H1 (cell line): ENCODE results near the gene SOX15. TPM values are rescaled to one million over a fixed set of nuclear protein-coding genes. Genes with fewer than 3 reads are reported as not detected.

Source experiments
- CTCF ChIA-PET: fragments of 300-600 bp; sonication (Branson Sonifier 250); formaldehyde crosslinking; loops from one replicate; lab custom pipeline; 2021; ENCODE audit not compliant: partially characterized antibody; lab: Charles Lee
- POLR2A ChIA-PET: fragments of 300-600 bp; sonication (Branson Sonifier 250); formaldehyde crosslinking; loops from one replicate; lab custom pipeline; 2021; ENCODE audit warnings: inconsistent platforms; ENCODE audit not compliant: partially characterized antibody; lab: Charles Lee
- DNase-seq, 2 experiments: peaks; one replicate each; pipeline versions ENCODE4 v3.0.0 to v3.0.0-alpha.2; 2010 to 2022; ENCODE audit warnings: low spot score in 2 of 2, low read depth in 1 of 2, mixed read lengths in 1 of 2
- FAIRE-seq: peaks from 2 replicates; lab custom pipeline; 2011; peaks lifted over from hg19 to GRCh38; lab: Jason Lieb, UNC
- H2AFZ ChIP-seq: 2 replicates; pipeline ENCODE4 v1.8.1; 2012; ENCODE audit warnings: low read length, inconsistent platforms
- H2AK5ac ChIP-seq: 2 replicates; pipeline ENCODE4 v1.6.1; 2013; ENCODE audit warnings: low read depth, low read length
- H2BK120ac ChIP-seq: replicated peaks from 2 replicates; pipeline ENCODE3; 2013; ENCODE audit warnings: low read depth, low read length, inconsistent platforms
- H2BK12ac ChIP-seq: 2 replicates; pipeline ENCODE4 v1.6.1; 2013; ENCODE audit warnings: low read depth, low read length
- H2BK15ac ChIP-seq: 2 replicates; pipeline ENCODE4 v1.6.1; 2013; ENCODE audit warnings: low read length
- H2BK20ac ChIP-seq: 2 replicates; pipeline ENCODE4 v1.6.1; 2013; ENCODE audit warnings: low read length
- H2BK5ac ChIP-seq: 2 replicates; pipeline ENCODE4 v1.6.1; 2013; ENCODE audit warnings: low read depth, low read length
- H3K14ac ChIP-seq: 2 replicates; pipeline ENCODE4 v1.6.1; 2013; ENCODE audit warnings: inconsistent platforms; ENCODE audit not compliant: insufficient read length
- H3K18ac ChIP-seq: 2 replicates; pipeline ENCODE4 v1.6.1; 2013; ENCODE audit warnings: low read length; ENCODE audit errors: extremely low read depth
- H3K23ac ChIP-seq: 2 replicates; pipeline ENCODE4 v1.6.1; 2013; ENCODE audit warnings: inconsistent platforms; ENCODE audit not compliant: insufficient read length
- H3K23me2 ChIP-seq: 2 replicates; pipeline ENCODE4 v1.6.1; 2013; ENCODE audit warnings: low read depth, low read length
- H3K27ac ChIP-seq: 2 replicates; pipeline ENCODE4 v1.6.1; 2011; ENCODE audit warnings: low read depth, low read length, inconsistent platforms
- H3K27me3 ChIP-seq, 4 experiments: replicated peaks in 1 of 4; 1 replicate in 1 of 4; 2 replicates in 3 of 4; pipeline versions ENCODE4 v1.6.1 to v1.8.1; 2011 to 2013; ENCODE audit warnings: low read length in 3 of 4, mild to moderate bottlenecking in 3 of 4, inconsistent platforms in 2 of 4, mixed read lengths in 2 of 4, moderate library complexity in 1 of 4; ENCODE audit not compliant: control insufficient read depth in 3 of 4, insufficient read depth in 3 of 4; ENCODE audit errors: extremely low read depth in 1 of 4
- H3K36me3 ChIP-seq, 4 experiments: 2 replicates each; pipeline versions ENCODE4 v1.6.1 to v1.8.1; 2011 to 2013; ENCODE audit warnings: mild to moderate bottlenecking in 4 of 4, low read length in 3 of 4, moderate library complexity in 2 of 4, control low read depth in 1 of 4, inconsistent platforms in 1 of 4; ENCODE audit not compliant: insufficient read depth in 4 of 4, control insufficient read depth in 2 of 4
- H3K4ac ChIP-seq: replicated peaks from 2 replicates; pipeline ENCODE3; 2013; ENCODE audit warnings: low read length, low read depth, mixed read lengths, inconsistent platforms; ENCODE audit not compliant: insufficient read length
- H3K4me1 ChIP-seq, 4 experiments: replicated peaks in 1 of 4; 1 replicate in 1 of 4; 2 replicates in 3 of 4; pipeline versions ENCODE4 v1.6.1 to v1.8.1; 2011 to 2013; ENCODE audit warnings: low read length in 3 of 4, inconsistent platforms in 2 of 4, mixed read lengths in 1 of 4; ENCODE audit not compliant: insufficient read depth in 4 of 4, control insufficient read depth in 3 of 4
- H3K4me2 ChIP-seq, 2 experiments: 2 replicates each; pipeline versions ENCODE4 v1.6.1 to v1.8.1; 2011 to 2013; ENCODE audit warnings: low read depth in 2 of 2, low read length in 2 of 2, control low read depth in 1 of 2, inconsistent platforms in 1 of 2, mild to moderate bottlenecking in 1 of 2; ENCODE audit not compliant: insufficient read depth in 1 of 2
- H3K4me3 ChIP-seq, 4 experiments: fragments of 200-600, 300-600 bp in 1 of 4; sonication (generic), shearing (Covaris generic), sonication (Bioruptor Twin) in 1 of 4; 2 replicates each; pipeline versions ENCODE4 v1.5.1 to v1.8.1; 2011 to 2016; ENCODE audit warnings: low read length in 4 of 4, low read depth in 3 of 4, control low read depth in 2 of 4, inconsistent platforms in 2 of 4, mild to moderate bottlenecking in 2 of 4, mixed read lengths in 1 of 4, moderate library complexity in 1 of 4; ENCODE audit not compliant: insufficient read depth in 2 of 4; ENCODE audit errors: extremely low read depth in 1 of 4
- H3K56ac ChIP-seq: replicated peaks from 2 replicates; pipeline ENCODE3; 2013; ENCODE audit warnings: low read depth, mild to moderate bottlenecking, mixed read lengths, low read length, inconsistent platforms; ENCODE audit not compliant: insufficient read length
- H3K79me1 ChIP-seq: 2 replicates; pipeline ENCODE4 v1.6.1; 2013; ENCODE audit warnings: low read depth, low read length, control low read depth
- H3K79me2 ChIP-seq, 2 experiments: 2 replicates each; pipeline versions ENCODE4 v1.6.1 to v1.8.1; 2012 to 2013; ENCODE audit warnings: low read length in 2 of 2, mild to moderate bottlenecking in 2 of 2, inconsistent platforms in 1 of 2; ENCODE audit not compliant: insufficient read depth in 2 of 2, control insufficient read depth in 1 of 2
- H3K9ac ChIP-seq, 4 experiments: replicated peaks in 1 of 4; 1 replicate in 1 of 4; 2 replicates in 3 of 4; pipeline versions ENCODE4 v1.6.1 to v1.8.1; 2011 to 2013; ENCODE audit warnings: low read depth in 3 of 4, low read length in 3 of 4, control low read depth in 2 of 4, mild to moderate bottlenecking in 2 of 4, moderate library complexity in 2 of 4, inconsistent platforms in 1 of 4; ENCODE audit errors: extremely low read depth in 1 of 4
- H3K9me3 ChIP-seq, 2 experiments: 2 replicates each; pipeline versions ENCODE4 v1.6.1 to v1.8.1; 2012 to 2013; ENCODE audit warnings: mild to moderate bottlenecking in 2 of 2, moderate library complexity in 2 of 2, control low read depth in 1 of 2, inconsistent platforms in 1 of 2, low read depth in 1 of 2, low read length in 1 of 2, mixed read lengths in 1 of 2; ENCODE audit not compliant: insufficient read depth in 2 of 2
- H4K20me1 ChIP-seq, 2 experiments: replicated peaks in 1 of 2; 2 replicates each; pipeline versions ENCODE3 to v1.8.1; 2011 to 2013; ENCODE audit warnings: inconsistent platforms in 2 of 2, low read length in 2 of 2, mild to moderate bottlenecking in 1 of 2; ENCODE audit not compliant: insufficient read depth in 2 of 2, control insufficient read depth in 1 of 2
- H4K5ac ChIP-seq: 2 replicates; pipeline ENCODE4 v1.6.1; 2013; ENCODE audit warnings: low read length, low read depth, mixed read lengths, inconsistent platforms; ENCODE audit not compliant: insufficient read length
- H4K8ac ChIP-seq: 2 replicates; pipeline ENCODE4 v1.8.0; 2013; ENCODE audit warnings: mild to moderate bottlenecking, moderate library complexity, low read length, inconsistent platforms; ENCODE audit not compliant: insufficient read depth; ENCODE audit errors: extremely low read depth
- H4K91ac ChIP-seq: replicated peaks from 2 replicates; pipeline ENCODE3; 2013; ENCODE audit warnings: low read length, mixed read lengths, inconsistent platforms; ENCODE audit not compliant: insufficient read length
- ATF3 ChIP-seq: IDR thresholded peaks from 2 replicates; pipeline ENCODE4 v1.6.1; 2011; ENCODE audit warnings: low read depth, mild to moderate bottlenecking, low read length; ENCODE audit not compliant: insufficient read depth
- BCL11A ChIP-seq, 2 experiments: IDR thresholded peaks; one replicate each; pipeline ENCODE4 v1.6.1; 2011; ENCODE audit warnings: low read depth in 2 of 2, low read length in 2 of 2, mild to moderate bottlenecking in 2 of 2
- CHD1 ChIP-seq: IDR thresholded peaks from 2 replicates; pipeline ENCODE4 v1.6.1; 2012; ENCODE audit warnings: low read depth, low read length, improper control_type of control experiment
- CHD2 ChIP-seq: IDR thresholded peaks from 2 replicates; pipeline ENCODE4 v1.6.1; 2012; ENCODE audit warnings: low read length, improper control_type of control experiment
- E2F6 ChIP-seq: IDR thresholded peaks from 2 replicates; pipeline ENCODE4 v1.6.1; 2012; ENCODE audit warnings: inconsistent platforms
- EP300 ChIP-seq, 2 experiments: IDR thresholded peaks; 1 replicate in 1 of 2; 2 replicates in 1 of 2; pipeline ENCODE4 v1.6.1; 2011 to 2012; ENCODE audit warnings: low read depth in 2 of 2, low read length in 2 of 2, mild to moderate bottlenecking in 2 of 2, borderline replicate concordance in 1 of 2, inconsistent platforms in 1 of 2, moderate library complexity in 1 of 2
- SAP30 ChIP-seq: fragments of 300-600 bp; sonication (generic); IDR thresholded peaks from 2 replicates; pipeline ENCODE4 v1.7.1; 2012; ENCODE audit warnings: low read length, moderate library complexity, mild to moderate bottlenecking, inconsistent platforms; ENCODE audit not compliant: insufficient read depth, insufficient replicate concordance
- WGBS, 2 experiments: shearing (Covaris generic) in 1 of 2; methylation state at CpG; one replicate each; pipeline versions ENCODE4 v1.1.6 to v1.1.7; 2013 to 2015; ENCODE audit warnings: low lambda C conversion rate in 2 of 2, mixed read lengths in 2 of 2, inconsistent platforms in 1 of 2, low coverage in 1 of 2, missing lambda C conversion rate in 1 of 2; ENCODE audit not compliant: insufficient replicate concordance in 2 of 2, insufficient coverage in 1 of 2, insufficient read length in 1 of 2; ENCODE audit errors: extremely low coverage in 1 of 2, missing lambda C conversion rate in 1 of 2; 5-methylcytosine and 5-hydroxymethylcytosine counted together
- polyA plus RNA-seq, 7 experiments: library from polyadenylated mRNA; depleted of rRNA in 3 of 7; stranded (reverse) in 5 of 7; unstranded in 2 of 7; fragments of >200 nt in 5 of 7; fragments of 200-250 nt in 2 of 7; gene quantifications; 1 replicate in 5 of 7; 2 replicates in 1 of 7; 4 replicates in 1 of 7; pipeline versions ENCODE4 v1.2.1 to v1.2.3, GENCODE V29; 2011 to 2013; ENCODE audit warnings: missing spikeins in 2 of 7, mixed read lengths in 2 of 7
- total RNA-seq: library from RNA; stranded (reverse); fragmentation: NEBNext Ultra II Directional; extraction: Animal tissue kit (Norgen Biotek cat#: 25700); gene quantifications from 2 replicates; pipeline ENCODE4 v1.2.1, GENCODE V29; 2021

SOX15 gene
- total and polyA plus RNA-seq, 2 of the 8 experiments (the other 6 are each of a cell fraction or from before 2014, with no cell fraction given), result 14.3 to 26.8 TPM

- H3K4me2 ChIP-seq, result peak overlapping the region; percentile 49 to 96; a peak in 3 of 4 replicates
- FAIRE-seq, result no peak
- 89% methylated on average over 17 of the region's 18 CpGs; no CpG with 5 or more reads in 1 of the 2 experiments for WGBS, 2 experiments
Observed at GRCh38 chr17:7559320-7560171, 30.3 kb downstream of the SOX15 start.

More at GRCh38 chr17:7559320-7560171, 30.3 kb downstream of the SOX15 start:
- Histone ChIP-seq H4K20me1 (peaks cover 0 to 1% of the 10 kb centered on the region in 2 experiments), H3K9me3 (no peaks in the 10 kb centered on the region), H4K91ac (peak overlapping the region; percentile 2), H2BK5ac (no peak overlapping the region), H3K4ac (no peak overlapping the region), H3K9ac (no peak overlapping the region), H2BK20ac (0 out of 2 replicates have a peak overlapping the region, but pooled peaks have one; percentile 41), H3K27me3 (no peaks in the 10 kb centered on the region), H4K8ac (no peak overlapping the region), H3K23me2 (peaks cover 6% of the 10 kb centered on the region; the same call in 1 of the 2 replicates)
- POLR2A ChIA-PET, result interaction anchor here (0.7 to 37.5 kb wide), 21 partner anchors 23 to 298 kb away, joined by 3 to 1144 read pairs (median 7); partner anchors contain the start of genes CD68, CLDN7, GPS2 and MPDU1
- TF ChIP-seq EP300 (IDR thresholded peaks at IDR 0.05; ENCODE audit: borderline replicate concordance in 1 of 2, low read depth in 2 of 2, low read length in 2 of 2), result no peak
- TF ChIP-seq ATF3, result no peak
- no peak for TF ChIP-seq CHD2
- TF ChIP-seq E2F6, result no peak
- TF ChIP-seq SAP30, result no peak
- no peak for TF ChIP-seq BCL11A (IDR thresholded peaks at IDR 0.05; ENCODE audit: low read depth in 2 of 2, low read length in 2 of 2)
- no peak for TF ChIP-seq CHD1
- TF ChIP-seq, all 59 proteins: peak for 0
- Histone ChIP-seq H3K4me1 (peaks cover 11 to 45% (median 26%) of the 10 kb centered on the region in 4 experiments), H2AFZ (no peak overlapping the region), H3K14ac (no peak overlapping the region), H3K23ac (no peak overlapping the region), H3K79me2 (peaks cover 4 to 22% of the 10 kb centered on the region in 2 experiments; a peak in 3 of 4 replicates), H4K5ac (no peak overlapping the region), H2BK120ac (no peak overlapping the region), H3K4me3 (peak overlapping the region in 2 of 4 experiments; percentile 69 to 96; a peak in 2 of 8 replicates), H3K56ac (no peak overlapping the region), H2BK15ac (peak overlapping the region; percentile 29; the same call in 1 of the 2 replicates), H3K27ac (no peak overlapping the region), H3K79me1 (peaks cover 9% of the 10 kb centered on the region), H3K18ac (peak overlapping the region; percentile 48; the same call in 1 of the 2 replicates), H2AK5ac (peak overlapping the region; percentile 18), H2BK12ac (peak overlapping the region; percentile 63; the same call in 1 of the 2 replicates), H3K36me3 (peaks cover 9 to 12% (median 9%) of the 10 kb centered on the region in 4 experiments; a peak in 7 of 8 replicates)
- DNase-seq, result no peak
- CTCF ChIA-PET, result interaction anchor here (0.6 to 12.7 kb wide), 69 partner anchors 11 to 513 kb away, joined by 3 to 251 read pairs (median 5); partner anchors contain the start of genes ACAP1, CHRNB1, KCTD11 and NEURL4
